Neuronal stem cell (in vitro differentiated cells): ENCODE results near the gene NOL4L.

Experiments used
- DNase-seq: peaks from one replicate; pipeline ENCODE4 v3.0.0-alpha.2; 2013; ENCODE audit warnings: low spot score
- H2AFZ ChIP-seq: one replicate; pipeline ENCODE4 v1.6.1; 2013; ENCODE audit warnings: mild to moderate bottlenecking, low read length, inconsistent platforms
- H2AK5ac ChIP-seq: 2 replicates; pipeline ENCODE4 v1.6.1; 2013; ENCODE audit warnings: low read depth, mild to moderate bottlenecking, inconsistent platforms, low read length, moderate library complexity, mixed read lengths
- H2BK120ac ChIP-seq: 2 replicates; pipeline ENCODE4 v1.6.1; 2013; ENCODE audit warnings: low read depth, mild to moderate bottlenecking, inconsistent platforms, low read length, moderate library complexity, mixed read lengths
- H2BK12ac ChIP-seq: one replicate; pipeline ENCODE4 v1.6.1; 2013; ENCODE audit warnings: low read length, inconsistent platforms
- H2BK15ac ChIP-seq: 2 replicates; pipeline ENCODE4 v1.6.1; 2013; ENCODE audit warnings: mild to moderate bottlenecking, low read length, inconsistent platforms, mixed read lengths
- H2BK5ac ChIP-seq: one replicate; pipeline ENCODE4 v1.6.1; 2013; ENCODE audit warnings: inconsistent platforms, mild to moderate bottlenecking, low read length, moderate library complexity
- H3K14ac ChIP-seq: one replicate; pipeline ENCODE4 v1.6.1; 2013; ENCODE audit warnings: low read length, inconsistent platforms
- H3K18ac ChIP-seq: 2 replicates; pipeline ENCODE4 v1.6.1; 2013; ENCODE audit warnings: low read length, inconsistent platforms
- H3K23ac ChIP-seq: 2 replicates; pipeline ENCODE4 v1.6.1; 2013; ENCODE audit warnings: low read depth, mild to moderate bottlenecking, mixed read lengths, low read length, inconsistent platforms; ENCODE audit not compliant: poor library complexity
- H3K27ac ChIP-seq: replicated peaks from 3 replicates; pipeline ENCODE4 v1.5.1; 2013; ENCODE audit warnings: low read length, inconsistent platforms
- H3K27me3 ChIP-seq, 3 experiments: 2 replicates each; pipeline ENCODE4 v1.6.1; 2013; ENCODE audit warnings: low read length in 3 of 3, mild to moderate bottlenecking in 2 of 3, inconsistent platforms in 1 of 3, low read depth in 1 of 3, mixed read lengths in 1 of 3, moderate library complexity in 1 of 3; ENCODE audit not compliant: control insufficient read depth in 3 of 3, insufficient read depth in 3 of 3
- H3K36me3 ChIP-seq, 2 donors: replicated peaks in 1 of 2; 2 replicates each; pipeline ENCODE4 v1.6.1; 2013; ENCODE audit warnings: low read length in 2 of 2; ENCODE audit not compliant: control insufficient read depth in 2 of 2, insufficient read depth in 2 of 2
- H3K4ac ChIP-seq: 2 replicates; pipeline ENCODE4 v1.6.1; 2013; ENCODE audit warnings: inconsistent platforms, mild to moderate bottlenecking, low read length, moderate library complexity
- H3K4me1 ChIP-seq, 2 donors: 1 replicate in 1 of 2; 2 replicates in 1 of 2; pipeline ENCODE4 v1.6.1; 2013; ENCODE audit warnings: low read length in 2 of 2, low read depth in 1 of 2; ENCODE audit not compliant: control insufficient read depth in 2 of 2, insufficient read depth in 1 of 2
- H3K4me2 ChIP-seq: one replicate; pipeline ENCODE4 v1.6.1; 2013; ENCODE audit warnings: mild to moderate bottlenecking, low read length, inconsistent platforms; ENCODE audit not compliant: insufficient read depth, poor library complexity, severe bottlenecking
- H3K4me3 ChIP-seq, 2 donors: 2 replicates each; pipeline ENCODE4 v1.5.1; 2013; ENCODE audit warnings: low read length in 2 of 2, mild to moderate bottlenecking in 2 of 2, inconsistent platforms in 1 of 2, moderate library complexity in 1 of 2
- H3K79me1 ChIP-seq: one replicate; pipeline ENCODE4 v1.6.1; 2013; ENCODE audit warnings: low read depth, mild to moderate bottlenecking, inconsistent platforms, low read length, moderate library complexity
- H3K9ac ChIP-seq: one replicate; pipeline ENCODE4 v1.6.1; 2013; ENCODE audit warnings: mild to moderate bottlenecking, low read depth, low read length, inconsistent platforms; ENCODE audit not compliant: poor library complexity
- H3K9me3 ChIP-seq, 2 donors: replicated peaks in 1 of 2; 2 replicates each; pipeline versions ENCODE3 to v1.6.1; 2013; ENCODE audit warnings: low read length in 2 of 2, mild to moderate bottlenecking in 2 of 2, inconsistent platforms in 1 of 2, low read depth in 1 of 2, mixed read lengths in 1 of 2, moderate library complexity in 1 of 2; ENCODE audit not compliant: control insufficient read depth in 2 of 2, insufficient read depth in 1 of 2
- H4K8ac ChIP-seq: one replicate; pipeline ENCODE4 v1.6.1; 2013; ENCODE audit warnings: low read depth, mild to moderate bottlenecking, inconsistent platforms, low read length, moderate library complexity
- H4K91ac ChIP-seq: one replicate; pipeline ENCODE4 v1.6.1; 2013; ENCODE audit warnings: low read length, low read depth, mild to moderate bottlenecking, inconsistent platforms; ENCODE audit not compliant: poor library complexity
- WGBS, 2 donors: extraction: QIAGEN DNeasy Blood & Tissue Kit; methylation state at CpG; one replicate each; pipeline ENCODE4 v1.1.7; 2013; ENCODE audit warnings: missing lambda C conversion rate in 2 of 2, mixed read lengths in 1 of 2; ENCODE audit not compliant: insufficient read length in 2 of 2, insufficient replicate concordance in 1 of 2; ENCODE audit errors: extremely low coverage in 2 of 2; 5-methylcytosine and 5-hydroxymethylcytosine counted together

NOL4L gene

DNA sequence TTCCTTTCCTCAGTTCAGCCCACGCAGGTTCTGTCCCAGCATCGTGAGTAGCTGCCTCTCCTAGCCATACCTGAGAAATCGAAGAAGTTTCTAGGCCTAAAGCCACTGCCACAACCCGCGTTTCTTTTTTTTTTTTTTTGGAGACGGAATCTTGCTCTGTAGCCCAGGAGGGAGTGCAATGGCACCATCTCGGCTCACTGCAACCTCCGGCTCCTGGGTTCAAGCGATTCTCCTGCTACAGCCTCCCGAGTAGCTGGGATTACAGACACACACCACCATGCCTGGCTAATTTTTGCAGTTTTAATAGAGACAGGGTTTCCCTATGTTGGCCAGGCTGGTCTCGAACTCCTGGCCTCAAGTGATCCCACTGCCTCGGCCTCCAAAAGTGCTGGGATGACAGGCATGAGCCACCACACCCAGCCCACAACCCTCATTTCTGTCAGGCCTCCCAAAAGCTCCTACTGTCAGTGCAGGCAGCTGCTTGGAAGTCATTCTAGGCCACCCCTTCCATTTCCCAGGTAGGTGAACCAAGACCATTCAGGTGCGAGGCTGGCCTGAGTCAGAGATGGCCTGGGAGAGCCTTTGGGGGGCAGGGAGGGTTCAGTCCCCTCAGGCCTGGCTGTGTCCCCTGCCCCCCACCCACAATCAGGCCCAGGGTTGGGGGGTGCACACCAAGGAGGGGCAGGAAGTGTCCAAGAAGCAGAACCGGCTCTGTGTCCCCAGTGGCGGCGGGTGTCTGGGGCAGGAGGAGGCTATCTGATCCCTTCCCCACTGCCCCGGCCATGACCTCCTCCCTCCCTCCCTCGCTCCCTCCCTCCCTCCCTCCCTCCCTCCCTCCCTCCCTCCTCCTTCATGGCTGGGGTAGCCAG lies 47.2 kb downstream of the NOL4L start:
- H3K4ac ChIP-seq: no peak overlapping the region
- H3K27me3 ChIP-seq: peaks cover 5 to 32% (median 24%) of the 10 kb centered on the region in 3 experiments
- no peak overlapping the region for H2BK120ac ChIP-seq
- peak overlapping the region; percentile 97 for H2BK15ac ChIP-seq
- H3K4me2 ChIP-seq: no peak overlapping the region
- H3K9me3 ChIP-seq: no peaks in the 10 kb centered on the region
- H3K14ac ChIP-seq: no peak overlapping the region
- H3K23ac ChIP-seq: peak overlapping the region; percentile 49
- H3K27ac ChIP-seq: no peak overlapping the region
- DNase-seq: no peak
- H4K91ac ChIP-seq: no peak overlapping the region
- H3K4me3 ChIP-seq: no peak overlapping the region
- peaks cover 3% of the 10 kb centered on the region for H3K79me1 ChIP-seq
- peak overlapping the region; percentile 88 for H2AK5ac ChIP-seq
- no peaks in the 10 kb centered on the region for H3K36me3 ChIP-seq
- no peak overlapping the region for H3K9ac ChIP-seq
- H2AFZ ChIP-seq: no peak overlapping the region
- peaks cover 29 to 39% of the 10 kb centered on the region in 2 donors for H3K4me1 ChIP-seq
- no peak overlapping the region for H3K18ac ChIP-seq
- no CpG with 5 or more reads among the region's 18 CpGs for WGBS, 2 donors
- H4K8ac ChIP-seq: no peak overlapping the region
- H2BK12ac ChIP-seq: peak overlapping the region; percentile 96
- peak overlapping the region; percentile 45 for H2BK5ac ChIP-seq

DNA sequence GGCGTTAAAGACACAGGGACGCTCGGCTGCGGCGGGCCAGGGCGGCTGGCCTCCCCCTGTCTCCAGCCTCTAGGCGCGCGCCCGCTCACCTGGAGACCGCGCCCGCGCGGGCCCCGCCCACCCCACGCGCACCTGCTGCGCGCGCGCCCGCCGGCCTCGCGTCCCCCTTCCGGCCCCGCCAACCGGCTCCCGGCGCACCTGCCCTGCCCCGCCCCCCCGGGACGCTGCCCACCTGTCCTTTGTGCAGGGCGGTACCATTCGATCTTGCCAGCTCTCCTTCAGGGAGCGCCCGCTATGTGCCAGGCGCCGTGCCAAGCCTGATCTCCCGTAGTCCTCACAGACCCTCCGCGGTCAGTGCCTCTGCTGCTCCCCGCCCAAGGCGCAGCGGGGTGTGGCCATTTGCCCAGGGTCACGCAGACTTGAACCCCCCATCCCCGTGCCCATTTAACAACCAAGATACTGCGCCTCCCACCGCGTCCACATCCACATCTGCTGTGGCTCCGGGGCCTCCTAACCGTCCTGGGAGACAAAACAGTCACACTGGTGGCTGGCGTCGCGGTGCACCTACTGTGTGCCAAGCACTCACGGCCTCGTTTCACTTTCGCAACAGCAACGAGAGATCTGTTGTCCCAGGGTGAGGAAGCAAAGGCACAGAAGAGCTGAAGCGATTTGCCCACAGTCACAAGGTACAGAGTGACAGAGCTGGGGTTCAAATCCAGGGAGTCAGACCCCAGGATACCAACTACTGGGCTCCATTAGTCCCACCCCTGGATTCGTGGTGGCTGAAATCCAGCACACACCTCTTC lies 48.1 kb downstream of the NOL4L start:
- Histone ChIP-seq H3K23ac (peak overlapping the region; percentile 76), H3K14ac (peak overlapping the region; percentile 32), H3K27me3 (peaks cover 5 to 32% (median 27%) of the 10 kb centered on the region in 3 experiments), H3K4me3 (peak overlapping the region; percentile 42 to 43), H4K91ac (peak overlapping the region; percentile 40), H2BK15ac (peak overlapping the region; percentile 97), H2AK5ac (peak overlapping the region; percentile 88), H3K4me1 (peaks cover 29 to 38% of the 10 kb centered on the region in 2 donors), H3K18ac (peak overlapping the region; percentile 95), H3K9me3 (no peaks in the 10 kb centered on the region), H3K79me1 (peaks cover 3% of the 10 kb centered on the region), H3K27ac (no peak overlapping the region), H4K8ac (no peak overlapping the region), H2BK5ac (peak overlapping the region; percentile 45), H3K4ac (no peak overlapping the region), H3K36me3 (no peaks in the 10 kb centered on the region), H2AFZ (no peak overlapping the region), H3K9ac (peak overlapping the region; percentile 45), H2BK12ac (peak overlapping the region; percentile 96), H3K4me2 (peak overlapping the region; percentile 87), H2BK120ac (no peak overlapping the region)
- no CpG with 5 or more reads among the region's 62 CpGs for WGBS, 2 donors
- no peak for DNase-seq

DNA sequence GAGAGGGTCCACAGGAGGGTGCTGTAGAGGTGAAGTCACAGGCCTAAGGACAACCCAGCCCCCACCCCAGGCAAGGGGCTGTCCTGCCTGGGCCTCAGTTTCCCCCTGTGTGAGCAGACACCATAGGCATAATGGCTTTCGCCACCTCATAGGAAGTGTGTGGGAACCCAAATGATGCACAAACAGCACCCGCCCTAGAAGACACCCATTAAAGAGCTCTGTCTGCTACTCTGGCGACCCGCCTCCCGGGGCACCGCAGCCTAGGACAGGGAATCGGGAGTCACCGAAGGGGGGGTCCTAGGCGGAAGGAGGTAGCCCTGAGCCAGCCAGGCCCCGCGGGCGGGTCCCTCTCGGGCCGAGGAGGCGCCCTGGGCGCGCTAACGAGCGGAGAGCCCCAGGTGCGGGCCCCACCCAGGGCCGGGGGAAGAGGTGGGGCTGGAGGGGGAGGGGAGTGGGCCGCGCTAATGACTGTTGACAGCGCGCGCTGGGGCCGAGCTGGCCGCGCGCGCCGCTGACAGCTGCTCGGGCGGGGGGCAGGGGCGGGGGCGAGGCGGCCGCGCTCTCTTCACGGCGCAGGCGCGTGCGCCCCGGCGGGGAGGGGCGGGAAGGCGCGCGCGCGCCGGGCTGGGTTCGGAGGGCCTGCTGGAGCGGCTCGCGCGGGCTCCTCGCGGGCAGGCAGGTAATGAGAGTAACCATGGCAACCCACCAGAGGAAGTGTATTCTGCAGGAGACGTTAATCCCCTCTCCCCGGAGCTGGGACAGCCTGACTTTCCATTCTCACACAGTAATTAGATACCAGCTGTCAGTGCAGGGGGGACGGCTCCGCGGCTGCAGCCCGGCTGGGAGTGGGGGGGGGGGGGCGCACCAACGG lies 48.9 kb downstream of the NOL4L start:
- H4K91ac ChIP-seq: no peak overlapping the region
- no peak overlapping the region for H3K27ac ChIP-seq
- peak; percentile 87 for DNase-seq
- no peak overlapping the region for H2AK5ac ChIP-seq
- H2BK12ac ChIP-seq: no peak overlapping the region
- peaks cover 22 to 32% of the 10 kb centered on the region in 2 donors for H3K4me1 ChIP-seq
- H3K79me1 ChIP-seq: peaks cover 3% of the 10 kb centered on the region
- H3K23ac ChIP-seq: no peak overlapping the region
- H3K27me3 ChIP-seq: peaks cover 5 to 31% (median 27%) of the 10 kb centered on the region in 3 experiments
- H2BK5ac ChIP-seq: no peak overlapping the region
- H3K9me3 ChIP-seq: no peaks in the 10 kb centered on the region
- no peak overlapping the region for H2BK120ac ChIP-seq
- H4K8ac ChIP-seq: no peak overlapping the region
- no CpG with 5 or more reads among the region's 68 CpGs for WGBS, 2 donors
- peak overlapping the region; percentile 87 for H3K4me2 ChIP-seq
- H3K4me3 ChIP-seq: peak overlapping the region; percentile 42 to 68
- no peak overlapping the region for H3K14ac ChIP-seq
- peak overlapping the region; percentile 25 for H3K9ac ChIP-seq
- no peak overlapping the region for H3K4ac ChIP-seq
- peak overlapping the region; percentile 52 for H2BK15ac ChIP-seq
- H2AFZ ChIP-seq: peak overlapping the region; percentile 81
- H3K18ac ChIP-seq: peak overlapping the region; percentile 67
- H3K36me3 ChIP-seq: no peaks in the 10 kb centered on the region
